HepG2 (cell line): ENCODE measurements around the gene SMAP1. TPM values are rescaled to one million over a fixed set of nuclear protein-coding genes. Genes with fewer than 3 reads are reported as not detected.

ENCODE experiments used
- ATF1 ChIP-seq: IDR thresholded peaks from 2 replicates; pipeline ENCODE4 v1.6.1; 2016; ENCODE audit warnings: mild to moderate bottlenecking, control low read depth
- BRD4 ChIP-seq: sonication (generic); formaldehyde crosslinking; IDR thresholded peaks from 2 replicates; pipeline ENCODE4 v1.4.0; 2020; ENCODE audit warnings: missing genetic modification reagents
- HIVEP1 ChIP-seq: sonication (generic); formaldehyde crosslinking; IDR thresholded peaks from 2 replicates; pipeline ENCODE4 v1.4.0; 2020; ENCODE audit warnings: mild to moderate bottlenecking, missing genetic modification reagents
- HMGA1 ChIP-seq: sonication (generic); formaldehyde crosslinking; conservative IDR thresholded peaks from 2 replicates; pipeline ENCODE4 v1.4.0; 2020; ENCODE audit warnings: missing genetic modification reagents
- MED8 ChIP-seq: sonication (generic); formaldehyde crosslinking; IDR thresholded peaks from 2 replicates; pipeline ENCODE4 v1.8.1; 2023; ENCODE audit warnings: mild to moderate bottlenecking, missing genetic modification reagents; ENCODE audit not compliant: insufficient replicate concordance
- MTF1 ChIP-seq: sonication (generic); formaldehyde crosslinking; IDR thresholded peaks from 2 replicates; pipeline ENCODE4 v1.5.0; 2020; ENCODE audit warnings: missing genetic modification reagents
- MXD1 ChIP-seq: sonication (generic); formaldehyde crosslinking; IDR thresholded peaks from 2 replicates; pipeline ENCODE4 v1.4.0; 2020; ENCODE audit warnings: mild to moderate bottlenecking, missing genetic modification reagents
- SAFB2 ChIP-seq: sonication (generic); formaldehyde crosslinking; IDR thresholded peaks from 2 replicates; pipeline ENCODE4 v1.5.1; 2020; ENCODE audit warnings: missing genetic modification reagents, low read depth, mild to moderate bottlenecking, borderline replicate concordance
- SP140L ChIP-seq: sonication (generic); formaldehyde crosslinking; IDR thresholded peaks from 2 replicates; pipeline ENCODE4 v1.4.0; 2020; ENCODE audit warnings: missing genetic modification reagents, borderline replicate concordance
- TBL1XR1 ChIP-seq: fragments of 150-350 bp; IDR thresholded peaks from 2 replicates; pipeline ENCODE4 v1.6.1; 2014; ENCODE audit warnings: borderline replicate concordance, low read length; ENCODE audit not compliant: partially characterized antibody
- TEAD3 ChIP-seq: optimal IDR thresholded peaks from 2 replicates; pipeline ENCODE3; 2016; ENCODE audit warnings: borderline replicate concordance
- TOE1 ChIP-seq: sonication (generic); formaldehyde crosslinking; IDR thresholded peaks from 2 replicates; pipeline ENCODE4 v1.4.0; 2020; ENCODE audit warnings: mild to moderate bottlenecking, missing genetic modification reagents
- ZFP1 ChIP-seq: IDR thresholded peaks from 2 replicates; pipeline ENCODE4 v1.6.1; 2016
- ZFP36 ChIP-seq: fragments of 150-350 bp; IDR thresholded peaks from 2 replicates; pipeline ENCODE4 v1.6.1; 2018; ENCODE audit warnings: borderline replicate concordance, low read length, low read depth; ENCODE audit not compliant: partially characterized antibody
- ZHX2 ChIP-seq, 2 experiments: sonication (generic) in 1 of 2; formaldehyde crosslinking in 1 of 2; IDR thresholded peaks; 2 replicates each; pipeline versions ENCODE4 v1.6.1 to v1.9.0; 2014 to 2022; ENCODE audit warnings: antibody characterized with exemption in 1 of 2, borderline replicate concordance in 1 of 2, inconsistent platforms in 1 of 2, low read depth in 1 of 2, missing genetic modification reagents in 1 of 2
- ZKSCAN5 ChIP-seq: sonication (generic); formaldehyde crosslinking; IDR thresholded peaks from 2 replicates; pipeline ENCODE4 v1.5.1; 2020; ENCODE audit warnings: mild to moderate bottlenecking, missing genetic modification reagents
- ZMAT3 ChIP-seq: sonication (generic); formaldehyde crosslinking; conservative IDR thresholded peaks from 2 replicates; pipeline ENCODE4 v1.7.0; 2021; ENCODE audit warnings: missing genetic modification reagents
- ZNF232 ChIP-seq: sonication (generic); formaldehyde crosslinking; IDR thresholded peaks from 2 replicates; pipeline ENCODE4 v1.4.0; 2020; ENCODE audit warnings: missing genetic modification reagents, borderline replicate concordance
- ZNF235 ChIP-seq: sonication (generic); formaldehyde crosslinking; IDR thresholded peaks from 2 replicates; pipeline ENCODE4 v1.8.1; 2023; ENCODE audit warnings: mild to moderate bottlenecking, missing genetic modification reagents, borderline replicate concordance
- ZNF367 ChIP-seq: sonication (generic); formaldehyde crosslinking; IDR thresholded peaks from 2 replicates; pipeline ENCODE4 v1.4.0; 2020; ENCODE audit warnings: missing genetic modification reagents, borderline replicate concordance
- ZNF577 ChIP-seq: sonication (generic); formaldehyde crosslinking; IDR thresholded peaks from 2 replicates; pipeline ENCODE4 v1.4.0; 2020; ENCODE audit warnings: mild to moderate bottlenecking, low read depth, missing genetic modification reagents, borderline replicate concordance
- ZNF776 ChIP-seq: sonication (generic); formaldehyde crosslinking; IDR thresholded peaks from 2 replicates; pipeline ENCODE4 v1.4.0; 2020; ENCODE audit warnings: mild to moderate bottlenecking, missing genetic modification reagents
- polyA plus RNA-seq, 8 experiments: library from polyadenylated mRNA; depleted of rRNA in 3 of 8; stranded (reverse) in 7 of 8; unstranded in 1 of 8; fragments of >200 nt; fragmentation: Illumina TruSeq in 4 of 8; extraction: Trizol in 4 of 8; gene quantifications; 2 replicates each; pipeline versions ENCODE4 v1.2.1 to v1.2.3, GENCODE V29; 2011 to 2016; ENCODE audit warnings: low read depth in 4 of 8, missing spikeins in 1 of 8, mixed read lengths in 1 of 8; ENCODE audit not compliant: insufficient read depth in 1 of 8
- total RNA-seq, 5 experiments: library from RNA; depleted of rRNA; stranded (reverse); fragments of >200 nt; fragmentation: Illumina TruSeq; extraction: Trizol; gene quantifications; 2 replicates each; pipeline ENCODE4 v1.2.3, GENCODE V29; 2016; ENCODE audit warnings: low read depth in 1 of 5
- TF ChIP-seq, protein P1 (sequence below): IDR thresholded peaks from 2 replicates; pipeline ENCODE4 v1.6.1; 2018; ENCODE audit warnings: missing genetic modification reagents

Gene SMAP1
- total and polyA plus RNA-seq, 2 of the 13 experiments (the other 11 are each of a cell fraction or from before 2014, with no cell fraction given): 13.4 to 17.8 TPM

- 0 out of 2 replicates have a peak, but pooled peaks have one; percentile 21 for TF ChIP-seq ZHX2 (IDR thresholded peaks at IDR 0.05; ENCODE audit: low read depth)
- no peak for TF ChIP-seq ZHX2 (CRISPR knock-in tag; IDR thresholded peaks at IDR 0.05; ENCODE audit: borderline replicate concordance)
- TF ChIP-seq HIVEP1 (CRISPR knock-in tag): no peak
- peak; percentile 98 for TF ChIP-seq SAFB2 (CRISPR knock-in tag)
- peak; percentile 2 for TF ChIP-seq TBL1XR1
- TF ChIP-seq MED8 (CRISPR knock-in tag): peak; percentile 76
- 0 out of 2 replicates have a peak, but pooled peaks have one; percentile 51 for TF ChIP-seq MXD1 (CRISPR knock-in tag)
- 0 out of 2 replicates have a peak, but pooled peaks have one; percentile 30 for TF ChIP-seq ZNF235 (CRISPR knock-in tag)
- TF ChIP-seq TEAD3 (CRISPR knock-in tag): peak; percentile 64
- no peak; the same call in 1 of the 2 replicates for TF ChIP-seq ZNF232 (CRISPR knock-in tag)
- TF ChIP-seq ZNF577 (CRISPR knock-in tag): no peak
- peak; percentile 21; the same call in 1 of the 2 replicates for TF ChIP-seq BRD4 (CRISPR knock-in tag)
- no peak for TF ChIP-seq ZMAT3 (CRISPR knock-in tag)
- TF ChIP-seq ATF1: no peak
- TF ChIP-seq, protein P1, sequence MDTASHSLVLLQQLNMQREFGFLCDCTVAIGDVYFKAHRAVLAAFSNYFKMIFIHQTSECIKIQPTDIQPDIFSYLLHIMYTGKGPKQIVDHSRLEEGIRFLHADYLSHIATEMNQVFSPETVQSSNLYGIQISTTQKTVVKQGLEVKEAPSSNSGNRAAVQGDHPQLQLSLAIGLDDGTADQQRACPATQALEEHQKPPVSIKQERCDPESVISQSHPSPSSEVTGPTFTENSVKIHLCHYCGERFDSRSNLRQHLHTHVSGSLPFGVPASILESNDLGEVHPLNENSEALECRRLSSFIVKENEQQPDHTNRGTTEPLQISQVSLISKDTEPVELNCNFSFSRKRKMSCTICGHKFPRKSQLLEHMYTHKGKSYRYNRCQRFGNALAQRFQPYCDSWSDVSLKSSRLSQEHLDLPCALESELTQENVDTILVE (CRISPR knock-in tag): peak; percentile 58; the same call in 1 of the 2 replicates
- TF ChIP-seq ZNF367 (CRISPR knock-in tag): no peak
- TF ChIP-seq ZFP1 (CRISPR knock-in tag): no peak
- TF ChIP-seq ZKSCAN5 (CRISPR knock-in tag): no peak
- TF ChIP-seq HMGA1: no peak
- no peak for TF ChIP-seq SP140L (CRISPR knock-in tag)
- TF ChIP-seq TOE1 (CRISPR knock-in tag): no peak
- no peak for TF ChIP-seq ZFP36
- peak; percentile 87 for TF ChIP-seq ZNF776 (CRISPR knock-in tag)
- TF ChIP-seq MTF1 (CRISPR knock-in tag): no peak
Observed at GRCh38 chr6:70667711-70668498, at the start of gene SMAP1 (continued).
